Stimulated activated CD4-positive, alpha-beta T cell treated with anti-CD3 and anti-CD28 coated beads, Interleukin-1b, Interleukin-23, amount 100 ng/mL, for 24 hours (primary cell): ENCODE data around the gene LSM14A.

Source experiments
- DNase-seq, 4 experiments: peaks; one replicate each; pipeline ENCODE4 v3.0.0-alpha.2; 2020; ENCODE audit warnings: low read depth in 4 of 4, low spot score in 1 of 4

Gene LSM14A

GRCh38 chr19:34254698-34255432, 82.6 kb downstream of the LSM14A start:
- peak in 2 of 4 experiments; percentile 24 to 25 for DNase-seq

GRCh38 chr19:34255546-34255945, 83.2 kb downstream of the LSM14A start:
- no peak for DNase-seq

DNA sequence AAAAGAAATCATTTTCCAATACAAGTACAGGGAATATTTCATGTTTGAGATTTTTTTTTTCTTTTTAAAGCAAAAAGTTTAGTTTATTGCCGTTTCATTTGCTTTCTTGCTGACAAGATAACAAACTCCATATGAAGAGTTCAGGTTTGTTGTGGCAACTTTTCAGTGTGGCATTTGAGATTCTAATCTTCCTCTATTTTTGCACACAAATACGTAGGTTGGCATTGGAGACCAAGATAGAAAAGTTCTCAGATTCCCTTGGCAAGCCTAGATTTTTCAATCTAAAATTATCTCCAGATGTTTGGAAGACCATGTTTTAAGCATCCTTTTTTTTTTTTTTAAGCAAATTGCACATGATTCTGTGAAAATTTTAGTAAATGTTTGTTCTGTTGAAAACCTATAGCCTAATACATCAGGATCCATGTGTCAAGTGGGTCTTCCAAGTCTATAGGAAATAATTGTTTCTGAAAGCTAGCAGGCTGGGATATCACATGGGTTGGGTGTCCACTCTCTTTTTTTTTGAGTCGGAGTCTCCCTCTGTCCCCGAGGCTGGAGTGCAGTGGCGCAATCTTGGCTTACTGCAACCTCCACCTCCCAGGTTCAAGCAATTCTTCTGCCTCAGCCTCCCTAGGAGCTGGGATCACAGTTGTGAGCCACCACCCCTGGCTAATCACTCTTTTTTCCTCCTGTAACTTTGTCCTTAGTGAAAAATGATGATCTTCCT, 84.7 kb downstream of the LSM14A start:
- DNase-seq, result no peak

- no peak for DNase-seq
Measured at GRCh38 chr19:34257559-34257924, 85.2 kb downstream of the LSM14A start.

DNA sequence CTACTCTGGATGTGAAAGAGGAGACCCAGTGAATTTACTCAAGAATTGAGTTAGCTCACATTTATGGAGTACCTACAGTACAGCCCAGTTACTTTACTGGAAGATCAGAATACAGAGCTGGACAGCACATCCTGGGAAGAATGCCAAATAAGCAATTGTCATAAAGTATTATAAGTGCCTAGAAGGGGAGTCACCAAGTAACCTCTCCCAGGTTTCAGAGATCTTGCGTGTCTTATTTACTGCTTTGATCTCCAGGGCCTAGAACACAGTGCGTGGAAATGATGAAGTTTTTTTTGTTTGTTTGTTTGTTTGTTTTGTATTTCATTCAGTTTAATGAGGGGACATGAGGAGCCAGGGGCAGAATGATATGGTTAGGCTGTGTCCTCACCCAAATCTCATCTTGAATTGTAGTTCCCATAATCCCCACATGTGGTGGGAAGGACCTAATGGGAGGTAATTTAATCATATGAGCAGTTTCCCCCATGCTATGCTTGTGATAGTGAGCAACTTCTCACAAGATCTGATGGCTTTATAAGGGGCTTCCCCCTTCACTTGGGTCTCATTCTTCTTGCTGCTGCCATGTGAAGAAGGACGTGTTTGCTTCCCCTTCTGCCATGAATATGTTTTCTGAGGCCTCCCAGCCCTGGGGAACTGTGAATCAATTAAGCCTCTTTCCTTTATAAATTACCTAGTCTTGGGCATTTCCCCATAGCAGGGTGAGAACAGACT, 87.2 kb downstream of the LSM14A start:
- no peak for DNase-seq

- no peak for DNase-seq
Measured at GRCh38 chr19:34260771-34261173, 88.5 kb downstream of the LSM14A start.

DNA sequence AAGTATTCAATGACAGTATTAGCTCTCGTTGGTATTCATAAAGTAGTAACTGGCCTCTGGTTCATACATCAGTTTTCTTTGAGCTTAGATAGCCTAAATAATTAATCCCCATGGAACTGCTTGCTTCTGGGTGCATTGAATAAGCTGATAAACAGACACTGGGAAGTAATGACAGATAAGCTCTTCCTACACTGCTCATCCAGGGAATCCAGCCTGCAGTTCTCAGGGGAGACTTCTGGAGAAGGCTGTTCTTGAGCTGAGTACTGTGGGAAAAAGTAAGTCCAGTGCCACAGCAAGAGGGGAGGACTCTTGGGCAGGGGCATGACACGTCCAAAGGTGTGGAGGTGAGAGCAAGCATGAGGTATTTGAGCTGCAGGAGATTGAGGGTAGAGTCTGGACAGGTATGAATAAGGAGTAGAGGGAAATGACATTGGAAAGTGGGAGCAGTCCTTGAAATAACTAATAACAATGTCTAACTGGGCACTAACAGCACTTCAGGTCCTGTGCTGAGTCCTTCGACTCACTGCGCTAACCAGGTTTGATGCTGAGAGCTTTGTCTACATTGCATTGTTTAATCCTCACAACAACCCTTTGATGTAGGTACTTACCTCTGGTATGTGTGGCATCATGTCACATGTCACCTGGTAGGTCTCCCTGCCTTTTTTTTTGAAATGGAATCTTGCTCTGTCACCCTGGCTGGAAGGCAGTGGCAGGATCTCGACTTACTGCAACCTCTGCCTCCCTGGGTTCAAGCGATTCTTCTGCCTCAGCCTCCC, 89.2 kb downstream of the LSM14A start:
- DNase-seq, result no peak

DNA sequence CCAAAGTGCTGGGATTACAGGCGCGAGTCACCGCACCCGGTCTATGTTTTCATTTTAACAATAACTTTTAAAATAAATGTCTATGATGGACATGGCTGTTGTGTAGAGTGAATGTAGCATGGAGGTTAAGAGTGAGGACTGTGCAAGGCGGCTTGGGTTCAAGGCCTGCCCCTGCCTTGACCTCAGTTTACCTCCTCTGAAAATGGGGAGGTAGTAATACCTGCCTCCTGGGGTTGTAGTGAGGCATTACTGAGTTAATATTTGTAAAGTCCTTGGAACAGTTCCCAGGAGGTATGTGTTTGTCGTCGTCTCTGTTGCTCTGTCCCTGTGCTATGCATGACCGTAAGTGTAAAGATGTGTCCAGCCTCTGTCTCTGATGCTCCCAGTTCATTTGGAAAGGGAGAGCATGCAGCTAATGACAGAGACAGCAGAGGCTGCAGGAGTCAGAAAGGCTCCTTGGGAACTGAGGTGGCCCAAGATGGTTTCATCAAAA, 91.5 kb downstream of the LSM14A start:
- no peak for DNase-seq

DNA sequence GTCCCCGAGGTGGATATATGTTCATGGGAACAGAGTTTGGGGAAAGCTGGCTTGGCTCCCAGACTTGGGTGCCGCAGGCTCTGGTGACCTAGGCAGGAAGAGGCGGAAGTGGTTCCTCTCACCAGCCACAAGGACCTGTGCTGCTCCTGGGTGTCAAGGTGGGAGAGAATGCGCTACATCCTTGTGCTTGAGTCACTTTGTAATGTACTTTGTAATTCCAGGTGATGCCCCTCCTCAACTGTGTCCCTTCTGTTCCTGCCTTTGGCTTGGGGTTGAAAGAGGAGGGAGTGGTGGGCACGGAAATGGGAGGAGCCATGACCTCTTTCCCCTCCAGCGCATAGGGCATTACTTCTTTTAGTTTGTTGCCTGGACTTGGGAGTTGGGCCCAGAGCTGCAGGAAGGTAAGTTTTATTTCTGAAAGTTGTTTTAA, 92.9 kb downstream of the LSM14A start:
- no peak for DNase-seq

DNA sequence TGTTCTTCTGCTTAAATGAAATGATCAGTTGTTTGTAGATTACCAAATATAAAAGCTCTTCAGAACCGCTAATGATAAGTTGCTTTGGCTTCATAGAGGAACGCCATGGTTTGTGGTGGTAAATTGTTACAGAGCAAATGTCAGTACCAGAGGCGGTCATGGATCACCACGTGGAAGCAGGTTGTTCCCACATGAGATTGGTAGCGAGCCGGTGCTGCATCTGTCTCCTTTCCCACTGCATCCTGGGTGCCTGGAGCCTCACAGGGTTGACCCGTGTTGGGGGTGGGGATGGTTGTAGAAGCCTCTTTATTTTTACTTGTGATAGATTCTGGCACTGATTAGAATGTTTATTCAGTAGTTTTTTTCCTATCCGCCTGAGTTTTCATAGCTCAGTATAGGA, 96.8 kb downstream of the LSM14A start:
- no peak for DNase-seq

GRCh38 chr19:34269489-34269888, 97.2 kb downstream of the LSM14A start:
- DNase-seq, result no peak

- peak in 3 of 4 experiments; percentile 16 to 39 (median 29) for DNase-seq
Measured at GRCh38 chr19:34269968-34270621, 97.8 kb downstream of the LSM14A start.

- no peak for DNase-seq
Measured at GRCh38 chr19:34273121-34273520, 100.8 kb downstream of the LSM14A start.

DNA sequence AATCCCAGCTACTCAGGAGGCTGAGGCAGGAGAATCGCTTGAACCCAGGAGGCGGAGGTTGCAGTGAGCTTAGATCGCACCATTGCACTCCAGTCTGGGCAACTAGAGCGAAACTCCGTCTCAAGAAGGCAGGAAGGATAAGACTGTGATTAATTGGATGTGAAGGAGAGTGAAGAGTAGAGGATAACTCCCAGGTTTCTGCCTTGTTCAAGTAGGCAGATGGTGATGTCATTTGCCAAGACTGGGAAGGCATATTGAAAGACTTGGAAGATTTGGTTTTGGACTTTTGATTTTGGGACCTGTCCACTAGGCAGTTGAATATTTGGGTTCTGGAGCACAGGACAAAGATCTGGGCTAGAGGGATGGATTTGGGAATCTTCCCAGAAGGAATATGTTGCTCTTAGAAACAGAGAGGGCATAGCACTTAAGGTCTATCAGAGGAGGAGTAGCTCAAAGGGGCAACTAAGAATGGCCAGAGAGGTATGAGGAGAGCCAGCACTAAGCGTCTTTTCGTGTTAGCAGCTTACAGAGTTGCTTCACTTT, 102.1 kb downstream of the LSM14A start:
- no peak for DNase-seq

- no peak for DNase-seq
Measured at GRCh38 chr19:34274827-34275625, 102.7 kb downstream of the LSM14A start.

DNA sequence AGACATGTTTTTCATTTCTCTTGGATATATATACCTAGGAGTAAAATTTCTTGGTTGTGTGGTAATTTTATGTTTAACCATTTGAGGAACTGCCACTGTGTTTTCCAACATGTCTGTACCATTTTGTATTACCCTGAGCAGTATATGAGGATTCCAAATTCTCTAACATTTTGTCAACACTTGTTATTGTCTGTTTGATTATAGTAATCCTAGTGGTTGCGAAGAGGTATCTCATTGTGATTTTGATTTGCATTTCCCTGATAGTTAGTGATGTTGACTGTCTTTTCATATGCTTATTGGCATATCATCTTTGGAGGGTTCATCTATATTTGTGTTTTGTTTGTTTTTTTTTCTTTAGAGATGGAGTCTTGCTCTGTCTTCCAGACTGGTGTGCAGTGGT, 103.4 kb downstream of the LSM14A start:
- DNase-seq, result no peak

GRCh38 chr19:34276614-34277013, 104.3 kb downstream of the LSM14A start:
- DNase-seq, result no peak

DNA sequence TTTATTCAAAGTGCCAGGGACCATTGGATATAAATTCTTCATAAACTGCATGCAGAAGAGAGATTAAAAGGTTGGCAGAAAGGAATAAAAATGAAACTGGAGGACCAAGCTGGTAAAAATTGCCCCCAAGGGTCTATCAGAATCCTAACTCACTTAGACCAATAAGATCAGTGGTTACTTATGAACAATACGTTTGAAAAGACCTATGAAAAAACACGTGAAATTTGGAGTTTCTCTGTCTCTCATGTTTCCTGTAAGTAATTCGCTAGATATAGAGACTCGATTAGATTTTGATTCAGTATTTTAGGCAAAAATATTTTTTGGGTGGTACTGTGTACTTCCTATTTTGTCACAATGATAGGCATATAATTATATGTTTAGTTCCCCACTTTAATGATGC, 104.9 kb downstream of the LSM14A start:
- no peak for DNase-seq

DNA sequence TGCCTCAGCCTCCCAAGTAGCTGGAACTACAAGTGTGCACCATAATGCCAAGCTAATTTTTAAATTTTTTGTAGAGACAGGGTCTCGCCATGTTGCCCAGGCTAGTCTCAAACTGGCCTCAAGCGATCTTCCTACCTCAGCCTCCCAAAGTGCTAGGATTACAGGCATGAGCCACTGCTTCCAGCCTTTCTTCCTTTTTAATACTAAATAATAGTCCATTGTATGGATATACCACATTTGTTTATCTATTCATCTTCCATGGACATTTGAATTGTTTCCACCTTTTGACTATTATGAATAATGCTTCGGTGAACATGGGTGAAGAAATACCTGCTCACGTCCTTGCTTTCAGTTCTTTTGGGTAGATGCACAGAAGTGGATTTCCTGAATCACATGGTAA, 106.5 kb downstream of the LSM14A start:
- no peak for DNase-seq
